T-helper 17 cell (primary cell): Measurements from ENCODE around the gene SCFD1. TPM values are rescaled to one million over a fixed set of nuclear protein-coding genes. Genes with fewer than 3 reads are reported as not detected.
"Not testable (repeated sequence)": the region's sequence is repeated elsewhere in the genome, so short reads cannot be mapped to it uniquely, and the experiment has no call there.

ENCODE experiments used
- ATAC-seq: fragments of 150-1000 bp; cut with Tn5 transposase; 2 replicates; pipeline ENCODE4 v1.10.0; 2021; ENCODE audit warnings: mild to moderate bottlenecking, moderate library complexity
- DNase-seq, 3 donors: peaks; one replicate each; pipeline versions ENCODE4 v3.0.0 to v3.0.0-alpha.2; 2020 to 2021
- H3K9me3 ChIP-seq: one replicate; pipeline ENCODE4 v1.7.0; 2013; ENCODE audit warnings: low read length, mild to moderate bottlenecking; ENCODE audit not compliant: control insufficient read depth, poor library complexity, severe bottlenecking
- H3K27ac Mint-ChIP-seq: one replicate; pipeline ENCODE4 v1.8.0; 2022; ENCODE audit warnings: mild to moderate bottlenecking, moderate library complexity, mixed read lengths
- H3K27me3 Mint-ChIP-seq: one replicate; pipeline ENCODE4 v1.8.0; 2022; ENCODE audit warnings: mixed read lengths
- H3K36me3 Mint-ChIP-seq: one replicate; pipeline ENCODE4 v1.8.0; 2022; ENCODE audit warnings: low read depth, mixed read lengths
- H3K4me1 Mint-ChIP-seq: one replicate; pipeline ENCODE4 v1.8.0; 2022; ENCODE audit warnings: mild to moderate bottlenecking, mixed read lengths
- H3K4me3 Mint-ChIP-seq: one replicate; pipeline ENCODE4 v1.8.0; 2022; ENCODE audit warnings: mild to moderate bottlenecking, moderate library complexity, mixed read lengths
- total RNA-seq, 4 donors: library from RNA in 2 of 4; stranded (reverse) in 2 of 4; gene quantifications; one replicate each; pipeline ENCODE4 v1.2.3 and lab custom pipeline; 2022 to 2026

Gene SCFD1
- 10 to 100 TPM; 77.3 to 98.0 TPM for total RNA-seq
- 98.5 to 101 reads per million in 2 donors for total RNA-seq (lab: John Stamatoyannopoulos, UW)

DNA sequence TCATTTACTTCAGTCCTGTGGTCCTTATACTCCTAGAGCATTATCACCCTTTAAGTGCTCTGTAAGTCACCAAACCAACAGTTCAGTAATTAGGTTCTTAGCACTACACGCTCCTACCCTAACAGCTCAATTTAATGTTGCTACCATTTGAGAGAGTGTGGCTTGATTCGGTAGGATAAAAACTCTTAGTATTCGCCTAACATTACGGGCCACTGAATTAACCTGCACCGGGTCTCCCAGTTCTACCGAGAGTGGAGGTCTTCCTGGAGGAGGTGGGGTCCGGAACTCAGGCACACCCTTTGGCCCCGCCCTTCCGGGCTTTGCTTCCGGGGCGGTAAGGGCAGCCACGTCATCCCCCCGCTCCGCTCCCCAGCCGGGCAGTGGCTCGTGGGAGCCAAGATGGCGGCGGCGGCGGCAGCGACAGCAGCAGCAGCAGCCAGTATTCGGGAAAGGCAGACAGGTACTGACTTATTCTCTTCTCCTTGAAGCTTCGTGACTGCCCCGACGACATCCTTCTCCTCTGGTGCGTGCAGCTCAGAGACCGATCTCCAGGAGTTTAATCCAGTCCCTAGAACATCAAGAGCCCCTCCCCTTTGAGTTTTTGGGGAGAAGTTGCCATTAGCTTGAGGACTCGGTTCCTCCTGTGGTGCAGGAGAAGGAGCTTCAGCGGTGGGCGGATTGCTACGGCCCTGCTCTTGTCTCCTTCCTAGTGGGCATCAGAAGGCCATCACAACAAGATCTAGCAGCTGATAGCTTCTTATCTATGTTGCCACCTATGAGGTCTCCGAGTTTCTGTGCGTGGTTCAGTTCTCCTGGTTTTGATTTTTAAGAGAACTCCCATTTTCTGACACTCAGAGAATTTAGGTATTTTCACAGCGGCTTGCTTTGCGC, at the start of gene SCFD1:
SCFD1 (plus strand) TSS at position 380 of the 891 bp plus-strand sequence; CDS start at position 400, 20 bp downstream.
- DNase-seq (peak; percentile 88 to 89 (median 88)), ATAC-seq (peak; percentile 98)
- H3K9me3 ChIP-seq, result no peaks in the 10 kb centered on the region
- H3K36me3 Mint-ChIP-seq, result peaks cover 8% of the 10 kb centered on the region
- H3K27ac Mint-ChIP-seq, result peak within 1 kb of the TSS; percentile 96
- no peaks in the 10 kb centered on the region for H3K27me3 Mint-ChIP-seq
- H3K4me1 Mint-ChIP-seq, result peaks cover 23% of the 10 kb centered on the region
- H3K4me3 Mint-ChIP-seq, result peak within 1 kb of the TSS; percentile 96

DNA sequence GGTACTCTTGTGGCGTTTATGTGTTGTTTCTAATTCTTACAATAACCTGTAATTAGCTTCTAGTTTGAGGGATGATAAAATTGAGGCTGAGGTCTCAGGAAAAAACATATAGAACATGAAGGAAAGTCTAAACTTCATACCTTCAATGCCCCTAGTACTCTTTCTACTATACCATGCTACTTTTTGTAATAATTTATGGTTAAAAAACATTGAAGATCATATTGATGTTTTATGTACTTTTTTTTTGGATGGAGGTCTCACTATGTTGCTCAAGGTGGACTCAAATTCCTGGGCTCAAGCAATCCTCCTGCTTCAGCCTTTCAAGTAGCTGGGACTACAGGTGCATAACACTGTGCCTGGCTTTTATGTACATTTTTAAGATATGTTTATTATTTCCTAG, 49.3 kb upstream of the SCFD1 start:
- H3K36me3 Mint-ChIP-seq, result peaks cover 5% of the 10 kb centered on the region

GRCh38 chr14:30573226-30573814, 48.8 kb upstream of the SCFD1 start:
- Mint-ChIP-seq H3K4me3 (no peak overlapping the region), H3K27ac (peak overlapping the region; percentile 39), H3K36me3 (peaks cover 5% of the 10 kb centered on the region), H3K27me3 (no peaks in the 10 kb centered on the region), H3K4me1 (peaks cover 58% of the 10 kb centered on the region)
- ATAC-seq (no peak), DNase-seq (no peak)
- no peaks in the 10 kb centered on the region for H3K9me3 ChIP-seq

More for the DNA sequence above, 49.3 kb upstream of the SCFD1 start:
- Mint-ChIP-seq H3K4me1 (peaks cover 60% of the 10 kb centered on the region), H3K4me3 (no peak overlapping the region), H3K27ac (peak overlapping the region; percentile 39), H3K27me3 (no peaks in the 10 kb centered on the region)
- no peaks in the 10 kb centered on the region for H3K9me3 ChIP-seq
- no peak for ATAC-seq
- DNase-seq, result no peak

DNA sequence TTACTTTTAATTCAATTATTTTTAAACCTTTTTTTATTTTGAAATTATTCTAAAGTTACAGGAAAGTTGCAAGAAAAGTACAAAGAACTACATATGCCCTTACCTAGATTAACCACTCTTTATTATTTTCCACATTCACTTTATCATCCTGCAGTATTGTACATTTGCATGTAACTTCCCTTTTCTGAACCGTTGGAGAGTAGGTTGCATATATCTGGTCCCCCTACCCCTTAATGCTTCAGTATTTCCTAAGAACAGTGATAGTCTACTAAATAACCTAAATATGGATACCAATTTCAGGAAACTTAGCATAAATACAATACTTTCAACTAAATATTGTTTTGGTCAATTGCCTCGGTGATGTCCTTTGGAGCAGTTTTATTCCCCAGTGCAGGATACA, 48.2 kb upstream of the SCFD1 start:
- peaks cover 59% of the 10 kb centered on the region for H3K4me1 Mint-ChIP-seq
- H3K27me3 Mint-ChIP-seq, result no peaks in the 10 kb centered on the region
- no peak overlapping the region for H3K4me3 Mint-ChIP-seq
- peaks cover 5% of the 10 kb centered on the region for H3K36me3 Mint-ChIP-seq
- peak overlapping the region; percentile 1 for H3K27ac Mint-ChIP-seq
- no peak for ATAC-seq
- no peaks in the 10 kb centered on the region for H3K9me3 ChIP-seq
- no peak for DNase-seq

GRCh38 chr14:30574777-30575176, 47.3 kb upstream of the SCFD1 start:
- Mint-ChIP-seq H3K27ac (peak overlapping the region; percentile 1), H3K4me1 (peaks cover 52% of the 10 kb centered on the region)
- H3K27me3 Mint-ChIP-seq, DNase-seq, H3K9me3 ChIP-seq, H3K4me3 Mint-ChIP-seq, ATAC-seq, H3K36me3 Mint-ChIP-seq: not testable (repeated sequence)

DNA sequence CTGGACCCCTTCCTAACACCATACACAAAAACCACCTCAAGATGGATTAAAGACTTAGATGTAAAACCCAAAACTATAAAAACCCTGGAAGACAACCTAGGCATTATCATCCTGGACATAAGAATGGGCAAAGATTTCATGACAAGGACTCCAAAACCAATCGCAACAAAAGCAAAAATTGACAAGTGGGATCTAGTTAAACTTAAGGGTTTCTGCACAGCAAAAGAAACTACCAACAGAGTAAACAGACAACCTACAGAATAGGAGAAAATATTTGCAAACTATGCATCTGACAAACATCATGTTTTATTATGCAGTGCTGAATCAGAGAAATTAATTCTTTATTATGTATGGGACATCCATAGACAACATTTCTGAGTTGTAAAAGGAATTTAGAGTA, 45.8 kb upstream of the SCFD1 start:
- H3K27me3 Mint-ChIP-seq, result not testable (repeated sequence)
- H3K4me1 Mint-ChIP-seq, result peaks cover 39% of the 10 kb centered on the region

DNA sequence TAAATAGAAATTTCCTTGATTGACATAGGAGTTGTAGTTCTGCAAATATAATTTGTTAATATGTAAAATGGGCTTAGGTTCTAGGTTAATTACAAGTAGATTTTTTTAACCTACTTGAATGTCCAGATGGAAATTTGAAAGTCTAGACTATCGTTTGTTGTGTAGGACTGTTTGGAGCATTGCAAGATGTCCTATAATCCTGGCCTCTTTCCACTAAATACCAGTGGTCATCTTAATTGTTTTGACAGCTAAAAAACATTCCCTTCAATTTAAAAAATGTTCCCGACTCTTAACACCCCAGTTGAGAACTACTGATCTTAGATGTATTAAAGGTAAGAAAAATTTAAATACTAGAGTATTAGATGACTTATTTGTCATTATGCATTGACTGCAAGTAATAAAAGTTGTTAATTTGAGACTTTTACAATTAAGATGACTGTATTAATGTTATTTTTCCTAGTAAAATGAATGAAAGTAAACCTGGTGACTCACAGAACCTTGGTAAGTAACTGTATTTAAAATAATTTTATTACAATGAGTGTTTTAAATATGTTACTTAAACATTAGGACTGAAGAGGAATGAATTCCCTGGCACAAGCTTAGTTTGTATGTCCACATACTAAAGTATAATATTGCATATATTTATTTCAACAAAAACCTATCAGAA, 41.4 kb upstream of the SCFD1 start:
- H3K27me3 Mint-ChIP-seq, result no peaks in the 10 kb centered on the region
- H3K36me3 Mint-ChIP-seq, result peaks cover 8% of the 10 kb centered on the region
- H3K27ac Mint-ChIP-seq, result no peak overlapping the region
- H3K9me3 ChIP-seq, result no peaks in the 10 kb centered on the region
- H3K4me1 Mint-ChIP-seq, result peaks cover 24% of the 10 kb centered on the region
- ATAC-seq (no peak), DNase-seq (no peak)
- H3K4me3 Mint-ChIP-seq, result no peak overlapping the region

More for the DNA sequence above, 45.8 kb upstream of the SCFD1 start:
- DNase-seq, H3K36me3 Mint-ChIP-seq, H3K27ac Mint-ChIP-seq, ATAC-seq, H3K4me3 Mint-ChIP-seq, H3K9me3 ChIP-seq: not testable (repeated sequence)

DNA sequence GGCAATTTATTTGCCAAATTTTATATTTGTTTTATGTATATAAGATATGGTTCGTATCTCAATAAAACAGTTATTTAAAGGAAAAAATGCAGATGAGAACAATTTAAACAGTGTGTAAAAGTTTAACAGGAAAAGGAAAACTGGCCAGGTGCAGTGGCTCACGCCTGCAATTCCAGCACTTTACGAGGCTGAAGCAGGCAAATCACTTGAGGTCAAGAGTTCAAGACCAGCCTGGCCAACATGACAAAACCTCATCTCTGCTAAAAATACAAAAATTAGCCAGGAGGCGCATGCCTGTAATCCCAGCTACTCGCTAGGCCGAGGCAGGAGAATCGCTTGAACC, 40.9 kb upstream of the SCFD1 start:
- H3K36me3 Mint-ChIP-seq, result peaks cover 8% of the 10 kb centered on the region
- peaks cover 24% of the 10 kb centered on the region for H3K4me1 Mint-ChIP-seq
- H3K27ac Mint-ChIP-seq, result no peak overlapping the region
- DNase-seq, result no peak
- no peaks in the 10 kb centered on the region for H3K9me3 ChIP-seq
- H3K27me3 Mint-ChIP-seq, result no peaks in the 10 kb centered on the region
- ATAC-seq, result no peak
- no peak overlapping the region for H3K4me3 Mint-ChIP-seq

GRCh38 chr14:30582376-30582775, 39.7 kb upstream of the SCFD1 start:
- ATAC-seq (no peak), DNase-seq (no peak)
- no peaks in the 10 kb centered on the region for H3K27me3 Mint-ChIP-seq
- H3K36me3 Mint-ChIP-seq, result peaks cover 8% of the 10 kb centered on the region
- H3K4me3 Mint-ChIP-seq, result no peak overlapping the region
- peak overlapping the region; percentile 67 for H3K27ac Mint-ChIP-seq
- peaks cover 23% of the 10 kb centered on the region for H3K4me1 Mint-ChIP-seq
- H3K9me3 ChIP-seq, result no peaks in the 10 kb centered on the region

DNA sequence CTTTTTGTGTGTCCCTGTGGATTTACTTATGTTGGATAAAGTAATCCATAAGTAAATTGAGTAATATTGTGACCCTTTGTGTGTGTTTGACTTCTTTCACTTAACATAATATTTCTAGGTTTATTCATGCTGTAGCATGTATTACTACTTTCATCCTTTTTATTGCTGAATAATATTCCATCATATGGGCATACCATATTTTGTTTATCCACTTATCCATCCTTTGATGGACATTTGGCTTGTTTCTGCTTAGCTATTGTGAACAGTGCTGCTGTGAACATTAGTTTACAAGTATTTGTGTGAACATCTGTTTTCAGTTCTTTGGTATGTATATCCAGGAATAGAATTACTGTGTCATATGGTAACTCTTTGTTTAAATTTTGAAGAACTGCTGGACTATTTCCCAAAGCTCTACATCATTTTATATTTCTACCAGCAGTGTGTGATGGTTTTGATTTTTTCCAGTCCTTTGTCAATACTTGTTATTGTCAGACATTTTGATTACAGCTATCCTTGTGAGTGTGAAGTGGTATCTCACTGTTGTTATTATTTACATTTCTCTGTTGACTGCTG, 38.0 kb upstream of the SCFD1 start:
- Mint-ChIP-seq H3K27ac (no peak overlapping the region), H3K4me3 (no peak overlapping the region), H3K4me1 (peaks cover 12% of the 10 kb centered on the region), H3K27me3 (no peaks in the 10 kb centered on the region), H3K36me3 (peaks cover 8% of the 10 kb centered on the region)
- H3K9me3 ChIP-seq, result no peaks in the 10 kb centered on the region
- ATAC-seq (no peak), DNase-seq (no peak)

- ATAC-seq (no peak), DNase-seq (no peak)
- H3K27me3 Mint-ChIP-seq, result no peaks in the 10 kb centered on the region
- H3K27ac Mint-ChIP-seq, result no peak overlapping the region
- H3K36me3 Mint-ChIP-seq, result peaks cover 14% of the 10 kb centered on the region
- H3K4me3 Mint-ChIP-seq, result no peak overlapping the region
- peaks cover 12% of the 10 kb centered on the region for H3K4me1 Mint-ChIP-seq
- H3K9me3 ChIP-seq, result no peaks in the 10 kb centered on the region
Observed at GRCh38 chr14:30585204-30585603, 36.9 kb upstream of the SCFD1 start.

GRCh38 chr14:30587141-30587540, 35.0 kb upstream of the SCFD1 start:
- no peak for ATAC-seq
- Mint-ChIP-seq H3K27me3 (no peaks in the 10 kb centered on the region), H3K27ac (no peak overlapping the region), H3K36me3 (peaks cover 14% of the 10 kb centered on the region), H3K4me3 (no peak overlapping the region), H3K4me1 (peaks cover 15% of the 10 kb centered on the region)
- no peak for DNase-seq
- no peaks in the 10 kb centered on the region for H3K9me3 ChIP-seq

GRCh38 chr14:30588873-30589272, 33.2 kb upstream of the SCFD1 start:
- DNase-seq (no peak), ATAC-seq (no peak)
- H3K9me3 ChIP-seq, result no peaks in the 10 kb centered on the region
- Mint-ChIP-seq H3K4me1 (peaks cover 9% of the 10 kb centered on the region), H3K4me3 (peak overlapping the region; percentile 32), H3K27ac (no peak overlapping the region), H3K36me3 (peaks cover 10% of the 10 kb centered on the region), H3K27me3 (no peaks in the 10 kb centered on the region)
